ENCODE results near the gene MSH2. TPM values are rescaled to one million over a fixed set of nuclear protein-coding genes. Genes with fewer than 3 reads are reported as not detected.

The MSH2 gene
- polyA plus RNA-seq, 1 donor = 95.8 TPM

DNA sequence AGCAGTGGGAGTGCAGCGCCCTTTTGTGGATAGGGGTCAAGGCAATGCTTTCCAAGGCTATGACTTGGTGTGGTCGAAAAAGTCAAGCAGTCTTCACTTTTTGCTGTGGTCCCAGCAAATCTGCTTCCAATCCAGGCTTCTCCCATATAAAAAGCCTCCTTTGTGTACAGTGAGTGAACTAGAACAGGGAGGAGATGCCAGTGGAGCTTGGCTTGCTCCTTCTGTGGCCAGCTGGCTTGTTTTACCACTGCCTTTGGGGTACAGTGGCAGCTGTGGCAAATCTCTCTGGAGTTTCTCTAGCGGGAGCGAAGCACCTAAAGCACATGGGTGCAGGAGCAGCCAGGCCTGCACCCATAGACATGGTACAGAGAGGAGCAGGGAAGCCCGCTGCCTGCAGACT lies 103.5 kb downstream of the MSH2 start:
- DNase-seq = no peak

DNA sequence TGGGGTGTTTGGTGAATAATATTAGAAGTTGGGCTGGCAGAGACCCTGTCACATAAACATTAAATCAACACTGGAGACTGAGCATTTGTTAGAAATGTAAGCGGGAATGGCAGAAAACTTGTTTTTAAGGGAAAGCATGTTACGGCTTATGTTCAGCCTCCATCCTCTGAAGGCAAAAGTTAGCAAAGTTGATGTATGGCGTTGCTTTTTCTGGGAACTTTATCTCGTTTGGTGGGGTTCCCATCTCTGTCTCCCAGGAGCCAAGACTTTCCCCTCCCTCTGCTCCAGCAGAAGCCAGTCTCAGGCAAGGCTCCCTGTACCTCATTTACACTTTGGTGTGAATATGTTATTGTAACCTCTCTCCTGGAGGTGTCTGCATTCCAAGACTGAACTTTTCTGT lies 105.1 kb downstream of the MSH2 start:
- DNase-seq = no peak

DNA sequence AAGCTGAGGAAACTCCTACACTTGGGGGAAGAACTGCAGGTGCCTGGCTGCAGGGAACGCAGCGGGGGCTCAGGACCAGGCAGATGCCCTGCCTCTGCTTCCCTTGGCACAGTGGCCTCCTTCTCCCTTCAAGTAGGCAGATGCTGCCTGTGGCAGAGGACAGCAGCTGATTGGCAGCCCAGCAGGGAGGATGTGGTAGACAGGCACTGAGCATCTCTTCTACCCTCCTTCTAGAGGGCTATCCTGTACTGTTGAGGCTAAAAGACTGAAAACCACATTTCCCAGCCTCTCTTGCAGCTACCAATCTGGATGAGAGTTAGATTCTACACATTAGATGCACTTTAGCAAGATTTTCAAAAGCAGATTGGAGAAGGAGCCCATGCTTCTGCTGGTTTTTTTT lies 105.7 kb downstream of the MSH2 start:
- DNase-seq = no peak

DNA sequence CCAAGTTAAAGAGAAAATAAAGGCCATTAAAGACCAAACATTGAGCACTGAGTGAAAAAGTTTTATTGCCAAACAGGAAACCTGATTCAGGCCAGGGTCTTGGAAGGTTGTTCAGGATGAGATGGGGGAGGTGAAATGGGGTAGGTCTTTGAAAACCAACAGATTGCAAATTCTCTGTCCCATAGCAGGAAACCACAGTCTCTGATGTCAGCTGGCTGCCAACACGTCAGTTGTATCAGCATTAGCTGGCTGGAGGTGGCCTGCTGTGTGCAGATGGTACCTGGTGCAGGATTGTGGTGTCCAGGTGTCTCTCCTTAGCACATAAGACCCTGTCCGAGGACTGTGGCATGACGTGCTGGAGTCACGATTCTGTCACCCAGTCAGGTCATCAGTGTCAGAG lies 106.3 kb downstream of the MSH2 start:
- no peak for DNase-seq

DNA sequence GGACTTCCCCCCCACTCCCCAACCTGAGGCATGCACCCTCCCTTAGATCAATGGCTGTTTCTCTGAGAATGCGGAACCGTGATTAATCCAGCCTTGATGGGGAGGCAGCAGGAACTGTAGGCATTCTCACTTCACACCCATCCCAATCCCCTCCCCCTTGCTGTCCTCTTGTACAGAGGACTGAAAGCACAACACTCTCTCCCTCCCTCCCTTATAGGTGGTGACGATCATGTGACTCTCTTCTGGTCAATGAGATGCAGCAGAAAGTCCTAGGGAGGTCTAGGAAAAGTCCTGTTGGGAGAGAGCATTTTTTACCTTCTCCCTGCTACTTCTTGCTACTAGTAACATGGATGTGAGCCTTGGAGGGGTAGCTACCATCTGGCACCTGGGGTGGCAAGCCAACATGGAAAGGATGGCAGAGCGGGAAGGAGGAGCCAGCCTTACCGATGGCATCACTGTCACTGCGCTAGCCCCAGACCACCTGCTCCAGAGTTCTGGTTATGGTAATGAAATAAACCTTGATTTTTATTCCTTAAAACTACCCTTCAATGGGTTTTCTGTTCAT lies 106.9 kb downstream of the MSH2 start:
- no peak for DNase-seq

DNA sequence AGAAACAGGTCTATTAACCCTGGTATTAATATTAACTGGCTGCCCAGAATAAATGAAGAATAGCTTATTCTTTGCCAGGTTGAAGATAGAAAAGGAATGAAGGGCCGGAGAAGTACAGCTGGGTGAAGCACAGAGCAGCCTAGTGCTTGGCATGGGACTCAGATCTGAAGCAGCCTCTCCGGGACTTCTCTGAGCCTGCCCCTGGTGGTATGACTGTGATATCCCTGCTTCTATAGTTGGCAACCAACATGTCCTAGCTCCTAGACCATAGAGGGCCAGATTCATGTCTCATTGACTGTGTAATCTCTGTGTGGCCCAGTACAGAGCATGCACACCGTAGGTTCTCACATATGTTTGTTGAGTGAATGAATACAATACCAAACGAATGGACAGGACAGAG lies 107.8 kb downstream of the MSH2 start:
- DNase-seq = no peak

DNA sequence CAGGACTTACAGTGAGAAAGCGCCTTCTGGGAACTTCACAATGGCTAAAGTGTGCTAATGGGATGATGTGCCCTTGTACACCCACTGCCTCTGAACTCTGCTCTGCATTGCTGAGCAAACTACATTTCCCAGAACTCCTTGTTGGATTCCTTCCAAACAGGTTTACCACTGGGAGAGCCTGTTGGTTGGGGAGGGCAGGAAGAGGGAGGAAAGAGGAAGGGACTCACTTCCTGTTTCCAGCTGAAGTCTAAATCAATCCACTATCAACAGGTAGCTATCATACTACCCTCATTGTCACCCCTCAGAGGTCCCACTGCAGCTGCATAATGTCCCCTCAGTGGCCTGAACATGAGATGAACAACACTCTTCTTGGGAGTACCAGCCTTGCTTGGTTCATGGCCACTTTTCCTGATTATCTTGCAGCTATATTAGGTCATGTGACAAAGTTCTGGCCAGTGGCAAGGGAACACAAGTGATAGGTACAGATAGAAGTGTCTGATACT lies 109.7 kb downstream of the MSH2 start:
- no peak for DNase-seq

DNA sequence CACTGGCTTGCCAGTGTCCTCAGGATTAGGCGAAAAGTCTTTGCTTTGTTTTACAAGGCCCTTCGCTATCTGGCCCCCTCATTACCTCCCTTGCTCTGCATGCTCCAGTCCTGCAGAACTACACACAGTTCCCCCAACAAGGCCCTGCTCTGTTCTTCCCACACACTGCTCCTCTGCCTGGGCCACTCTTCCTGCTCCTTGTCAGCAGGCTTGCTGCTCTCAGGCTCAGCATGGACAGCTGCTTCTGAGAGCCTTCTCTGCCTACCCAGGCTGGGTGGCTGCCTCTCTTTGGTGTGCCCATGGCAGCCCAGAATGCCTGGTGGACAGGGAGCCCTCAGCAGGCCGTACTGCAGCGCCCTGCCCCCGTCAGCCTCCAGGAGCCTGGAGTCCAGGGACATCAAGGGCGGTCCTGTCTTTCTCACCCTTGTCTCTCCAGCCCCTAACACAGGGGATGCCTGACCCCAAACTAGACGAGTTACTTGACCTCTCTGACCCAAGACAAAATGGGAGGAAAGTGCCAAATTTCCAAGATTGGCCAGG lies 111.1 kb downstream of the MSH2 start:
- no peak for DNase-seq

DNA sequence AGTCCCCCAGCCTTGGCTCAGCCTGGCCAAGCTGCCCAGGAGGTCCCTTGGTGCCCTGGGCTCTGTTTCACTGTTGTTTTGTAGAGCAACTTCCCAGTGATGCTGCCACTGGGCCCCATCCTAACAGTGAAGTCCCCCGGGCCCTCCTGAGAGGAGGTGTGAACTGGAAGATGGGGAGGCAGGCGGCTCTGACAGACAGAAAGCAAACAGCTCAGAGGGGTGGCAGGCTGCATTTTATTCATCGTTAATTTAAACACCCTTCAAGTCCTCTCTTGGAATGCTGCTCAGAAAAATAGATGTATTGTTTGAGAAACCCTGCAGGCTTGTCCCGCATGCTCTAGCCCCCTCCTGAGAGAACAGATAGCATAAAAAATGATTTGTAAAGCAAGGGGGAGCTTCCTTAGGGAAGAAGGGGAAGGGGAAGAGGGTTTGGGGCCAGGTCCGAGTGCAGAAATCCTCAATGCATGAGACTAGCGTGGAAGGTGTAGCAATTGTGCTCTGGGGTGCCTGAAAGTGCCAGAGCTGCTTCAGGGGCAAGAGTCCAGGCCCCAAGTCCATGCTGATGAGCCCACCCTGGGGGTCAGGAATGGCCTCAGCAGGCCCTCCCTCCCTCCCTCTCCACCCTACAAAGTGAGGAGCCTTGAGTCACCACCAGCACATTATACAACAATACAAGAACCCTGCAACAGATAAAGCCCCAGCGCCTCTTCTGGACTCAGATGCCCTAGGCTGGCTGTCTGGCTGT lies 113.6 kb downstream of the MSH2 start:
- no peak for DNase-seq

DNA sequence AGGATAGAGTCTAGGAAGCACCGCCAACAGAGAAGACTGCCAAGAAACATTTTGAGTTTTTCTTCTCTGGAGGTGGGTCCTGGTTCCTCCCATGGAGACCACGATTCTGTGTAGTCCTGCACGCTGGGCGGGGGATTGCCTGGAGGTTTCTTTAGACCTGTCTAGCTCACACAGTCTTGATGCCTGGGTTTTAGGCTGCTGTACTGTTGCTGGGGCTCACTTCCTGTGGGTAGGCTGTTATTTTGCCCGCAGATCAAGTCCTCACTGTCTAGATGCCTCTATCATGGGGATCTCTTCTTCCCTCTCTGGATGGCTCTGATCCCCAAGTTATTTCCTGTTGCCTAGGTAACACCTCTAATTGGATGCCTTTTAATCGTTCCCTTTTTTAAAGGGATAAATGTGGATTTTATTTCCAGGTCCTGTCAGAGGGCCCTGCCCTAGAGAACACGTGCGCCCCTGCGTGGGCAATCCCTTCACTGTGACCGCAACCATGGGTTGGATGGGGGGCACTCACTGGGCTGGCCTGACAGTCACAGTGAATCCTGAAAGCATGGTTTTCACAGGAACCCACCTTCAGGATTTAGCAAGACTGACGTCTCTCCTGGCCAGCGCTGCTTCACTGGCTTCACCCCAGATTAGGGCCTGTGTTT lies 115.7 kb downstream of the MSH2 start:
- no peak for DNase-seq

DNA sequence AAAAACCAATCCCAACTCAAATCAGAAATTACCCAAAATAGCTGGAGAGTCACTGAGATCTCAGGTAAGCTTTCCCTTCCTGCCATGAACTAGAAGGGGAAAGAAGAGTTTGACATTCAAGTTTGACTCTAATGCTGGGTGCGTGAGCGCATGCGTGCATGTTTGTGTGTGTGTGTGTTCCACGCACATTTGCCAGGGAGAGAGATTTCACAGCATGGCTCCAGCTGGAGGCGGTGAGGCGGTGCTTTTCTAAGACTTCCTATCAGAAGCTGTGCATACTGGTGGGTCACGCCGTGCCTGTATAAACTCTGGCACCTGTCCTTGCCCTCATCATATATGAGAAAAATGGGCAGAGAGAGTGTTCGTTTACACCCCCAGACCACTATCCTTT lies 116.2 kb downstream of the MSH2 start:
- DNase-seq = no peak

DNA sequence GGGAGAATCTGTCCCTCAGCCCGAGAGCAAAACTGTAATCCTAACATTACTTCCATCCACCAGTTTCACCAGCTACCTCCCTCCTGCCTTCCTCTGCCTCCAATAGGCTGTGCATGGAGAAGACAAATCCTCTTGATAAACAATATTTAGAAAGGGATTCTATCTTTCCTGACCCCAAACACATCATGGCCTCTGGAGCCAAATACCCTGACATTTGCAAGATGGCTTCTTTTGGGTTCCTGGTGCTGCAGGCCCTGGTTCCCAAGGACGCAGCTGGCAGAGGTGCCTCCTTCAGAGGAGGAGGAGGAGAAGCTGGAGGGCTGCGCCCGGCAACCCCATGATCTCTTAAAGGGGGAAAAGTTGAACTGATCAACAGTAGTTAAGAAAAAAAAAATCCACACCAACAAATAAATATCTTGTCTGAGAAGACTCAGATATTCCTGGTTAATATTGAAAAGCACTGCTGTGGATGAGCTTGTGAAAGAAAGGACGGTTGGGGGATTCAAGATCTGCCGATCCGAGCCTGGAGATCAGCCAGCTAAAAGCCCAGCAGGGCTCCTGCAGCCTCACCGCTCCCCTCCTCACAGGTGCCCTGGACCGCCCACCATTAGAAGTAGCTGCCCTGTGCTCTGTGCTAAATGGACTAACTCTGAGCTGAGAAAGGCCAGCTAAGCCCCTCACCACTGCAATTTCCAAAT lies 116.8 kb downstream of the MSH2 start:
- DNase-seq = no peak

DNA sequence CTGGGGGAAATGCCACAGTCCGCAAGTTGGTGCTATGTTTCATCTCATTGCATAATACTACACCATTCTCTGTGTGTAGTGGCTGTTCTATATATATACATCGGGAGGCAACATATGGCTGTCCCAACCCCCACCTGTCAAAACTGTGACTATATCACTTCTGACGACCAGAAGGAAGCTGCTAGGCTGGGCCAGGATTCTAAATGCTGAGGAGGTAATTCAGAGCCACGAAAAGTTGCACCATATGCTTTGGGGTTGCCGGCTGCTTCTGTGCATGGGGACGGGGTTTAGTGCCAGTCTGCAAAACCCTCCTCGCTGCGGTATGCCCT lies 117.3 kb downstream of the MSH2 start:
- DNase-seq = no peak

DNA sequence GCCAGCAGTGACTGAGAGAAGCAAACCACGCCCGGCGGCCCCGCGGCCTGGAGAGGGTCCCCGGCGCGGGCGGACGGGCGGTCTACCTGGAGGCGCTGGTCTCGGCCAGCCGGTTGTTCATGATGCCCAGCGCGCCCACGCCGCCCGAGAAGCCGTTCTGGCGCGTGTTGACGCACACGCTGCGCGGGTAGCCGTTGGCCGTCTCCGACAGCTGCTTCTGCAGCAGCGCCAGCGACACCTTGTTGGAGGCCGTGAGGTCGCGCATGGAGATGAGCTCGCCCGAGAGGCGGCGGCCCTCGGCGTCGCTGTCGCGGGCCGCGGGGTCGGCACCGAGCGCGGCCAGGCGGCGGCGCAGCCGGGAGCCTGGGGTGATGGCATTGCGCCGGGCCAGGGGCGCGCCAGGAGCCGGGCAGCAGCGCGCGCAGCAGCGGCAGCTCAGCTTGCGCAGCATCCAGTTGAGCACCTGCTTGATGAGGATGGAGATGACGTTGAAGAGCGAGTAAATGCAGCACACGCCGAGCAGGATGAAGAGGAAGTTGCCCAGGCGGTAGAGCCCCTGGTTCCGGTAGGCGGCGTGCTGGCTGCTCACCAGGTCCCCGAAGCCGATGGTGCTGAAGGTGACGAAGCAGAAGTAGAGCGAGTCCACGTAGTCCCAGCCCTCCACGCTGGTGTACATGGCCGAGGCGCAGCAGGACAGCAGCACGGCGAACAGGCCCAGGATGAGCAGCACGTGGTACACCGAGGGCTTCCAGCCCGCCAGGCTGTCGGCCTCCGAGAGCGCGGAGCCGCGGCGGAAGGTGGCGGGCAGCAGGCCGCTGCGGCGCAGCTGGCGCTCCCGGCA lies 118.1 kb downstream of the MSH2 start:
- DNase-seq = peak; percentile 50

DNA sequence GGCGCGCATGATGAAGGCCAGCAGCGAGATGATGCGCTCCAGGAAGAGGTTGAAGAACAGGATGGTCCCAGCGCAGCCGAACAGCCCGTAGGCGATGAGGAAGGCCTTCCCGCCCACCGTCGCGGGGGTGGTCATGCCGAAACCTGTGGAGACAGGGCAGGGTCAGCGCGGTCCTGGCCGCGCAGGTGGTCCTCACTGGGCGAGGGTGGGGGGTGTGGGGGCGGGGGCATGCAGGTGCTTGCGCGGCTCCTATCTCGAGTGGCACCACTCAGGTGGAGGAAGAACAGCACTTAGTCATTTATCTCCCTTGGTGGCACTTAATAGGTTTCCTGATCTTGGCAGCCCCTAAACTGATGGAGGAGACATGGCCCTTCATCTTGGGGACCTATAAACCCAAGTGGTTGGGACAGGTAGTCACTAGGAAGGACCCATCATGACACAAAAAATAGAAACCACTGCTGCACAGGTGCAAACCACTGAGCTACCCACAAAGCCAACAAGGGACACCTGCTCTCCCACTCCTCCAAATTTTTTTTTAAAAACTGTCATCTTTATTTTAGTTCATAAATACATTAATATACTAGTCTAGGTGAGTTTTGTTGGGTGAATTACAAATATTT lies 118.8 kb downstream of the MSH2 start:
- DNase-seq = no peak

DNA sequence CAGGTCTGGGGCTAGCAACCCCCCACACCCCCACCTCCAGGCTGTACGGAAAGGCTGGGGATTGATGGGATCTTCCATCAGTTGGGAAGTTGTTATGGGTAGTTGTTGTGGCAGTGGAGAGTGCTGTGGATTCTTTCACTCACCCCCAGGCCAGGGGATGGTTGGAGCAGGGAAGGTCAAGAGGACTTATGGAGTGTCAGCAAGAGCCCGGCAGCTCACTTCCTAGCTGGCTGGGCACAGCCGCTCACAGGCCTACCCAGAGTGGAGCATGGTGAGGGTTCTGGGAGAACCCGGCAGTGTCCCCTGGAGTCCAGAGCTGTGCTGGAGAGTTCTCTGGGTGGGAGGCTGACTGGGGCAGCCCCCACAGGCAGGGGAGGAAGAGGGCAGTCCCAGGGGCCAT lies 122.2 kb downstream of the MSH2 start:
- no peak for DNase-seq

DNA sequence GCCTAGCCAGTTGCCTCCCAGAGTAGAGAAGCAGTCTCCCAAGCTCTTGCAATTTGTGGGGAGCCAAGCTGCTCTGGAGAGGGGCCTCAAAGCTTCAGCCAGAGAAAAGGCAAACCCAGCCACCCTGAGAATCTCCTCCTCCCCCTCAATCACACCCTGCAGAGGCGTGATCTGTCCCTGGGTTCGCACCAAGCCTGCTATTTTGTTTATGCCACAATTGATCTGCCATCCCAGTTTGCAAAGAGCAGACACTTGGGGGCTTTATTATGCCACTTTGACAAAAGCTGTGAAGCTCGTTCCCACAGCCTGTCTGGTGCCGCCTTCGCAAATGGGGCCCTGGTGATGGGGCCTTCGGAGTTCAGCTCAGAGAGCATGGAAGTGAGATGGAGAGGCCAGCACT lies 125.5 kb downstream of the MSH2 start:
- no peak for DNase-seq

DNA sequence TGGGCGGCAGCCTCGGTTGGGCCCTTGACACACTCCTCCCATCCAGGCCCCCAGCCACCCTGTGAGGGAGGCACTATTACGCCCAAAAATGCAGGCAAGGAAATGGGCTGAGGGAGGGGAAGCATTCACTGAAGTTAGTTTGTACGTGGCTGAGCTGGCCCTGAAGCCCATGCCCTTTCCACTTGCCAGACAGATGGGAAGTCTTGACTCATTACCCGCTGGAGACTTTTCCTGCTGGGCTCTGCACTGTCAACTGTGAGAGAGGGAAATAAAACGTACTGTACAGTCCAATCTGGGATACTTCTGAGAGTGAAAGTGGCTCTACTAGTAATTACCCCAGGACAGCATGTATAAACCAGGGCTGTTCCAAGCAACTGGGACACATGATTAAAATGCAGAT lies 125.9 kb downstream of the MSH2 start:
- no peak for DNase-seq

DNA sequence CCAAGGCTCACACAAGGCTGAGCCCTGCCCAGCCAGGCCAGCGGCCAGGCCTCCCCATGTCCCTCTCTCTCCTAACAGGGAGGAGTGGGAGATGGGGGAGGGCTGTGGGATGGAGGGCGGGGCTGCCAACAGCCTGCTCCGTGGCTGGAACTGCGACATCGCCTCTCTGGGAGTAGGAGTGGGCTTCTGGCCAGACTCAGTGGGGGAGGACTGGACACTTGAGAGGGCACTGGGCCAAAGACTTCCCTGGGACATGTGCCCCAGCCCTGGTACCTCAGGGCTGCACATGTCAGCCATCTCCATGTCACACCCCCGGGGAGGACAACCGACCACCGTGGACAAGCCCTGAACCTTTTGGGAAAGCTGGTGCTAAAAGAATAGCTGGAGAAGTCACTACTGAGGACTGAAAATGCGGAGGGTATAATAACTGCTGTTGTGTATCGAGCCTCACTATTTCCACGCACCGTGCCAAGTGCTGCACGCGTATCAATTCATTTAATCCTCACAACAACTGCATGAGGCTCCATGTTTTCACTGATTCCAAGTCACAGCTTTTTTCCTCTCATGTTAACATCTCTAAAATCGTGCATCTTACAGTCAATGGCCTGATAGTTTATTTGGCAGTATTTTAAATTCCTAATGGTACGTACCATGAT lies 127.3 kb downstream of the MSH2 start:
- no peak for DNase-seq

DNA sequence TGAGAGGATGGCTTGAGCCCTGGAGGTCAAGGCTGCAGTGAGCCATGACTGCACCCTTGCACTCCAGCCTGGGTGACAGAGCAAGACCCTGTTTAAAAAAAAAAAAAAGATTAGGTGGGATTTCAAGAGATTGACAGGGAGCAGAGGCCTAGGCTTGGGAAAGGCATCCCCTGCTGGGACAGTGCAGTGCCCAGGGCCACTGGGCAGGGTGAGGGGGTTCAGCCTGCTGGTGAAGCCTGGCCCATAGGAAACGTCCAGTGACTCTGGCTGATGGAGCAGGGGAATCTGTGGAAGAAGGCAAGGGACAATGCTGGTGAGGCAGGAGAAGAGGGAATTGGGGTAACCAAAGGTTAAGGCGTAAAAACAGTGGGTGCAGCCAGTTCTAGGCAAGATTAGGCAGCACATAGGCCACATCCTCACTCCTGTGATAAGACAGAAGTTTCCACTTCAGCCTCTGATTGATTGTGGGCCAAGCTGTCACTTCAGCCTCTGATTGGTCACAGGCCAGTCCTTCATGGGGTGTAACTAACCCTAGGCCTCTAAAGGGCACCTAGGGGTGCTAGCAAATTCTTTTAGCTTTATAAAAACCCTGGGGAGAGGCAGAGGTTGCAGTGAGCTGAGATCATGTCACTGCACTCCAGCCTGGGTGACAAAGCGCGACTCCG lies 128.6 kb downstream of the MSH2 start:
- DNase-seq = no peak
